ENCODE data around the gene AFM. TPM values are rescaled to one million over a fixed set of nuclear protein-coding genes. Genes with fewer than 3 reads are reported as not detected.

The AFM gene
- total RNA-seq, 1 experiment from 2014 or later, result not detected

DNA sequence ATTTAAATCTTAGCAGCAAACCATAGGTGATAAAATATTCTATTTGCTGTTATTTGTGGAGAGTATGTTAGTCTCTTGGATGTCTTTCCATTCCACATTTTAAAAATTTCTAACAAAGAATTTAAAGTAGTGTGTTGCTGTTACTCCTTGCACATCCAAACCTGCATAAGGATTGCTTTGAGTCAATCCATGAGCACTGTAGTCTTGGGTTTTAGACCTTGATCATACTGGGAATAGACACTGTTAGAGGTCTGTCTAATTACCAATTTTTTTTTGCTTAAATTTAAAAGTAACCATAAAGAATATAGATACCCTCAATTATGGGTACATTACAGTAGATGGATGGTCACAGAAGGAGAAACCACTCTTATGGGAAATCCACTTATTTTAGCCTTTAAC, 44.0 kb upstream of the AFM start:
- H2BK120ac ChIP-seq (ENCODE audit: low read depth, low read length, poor library complexity, severe bottlenecking), result no peak overlapping the region
- H3K27ac ChIP-seq (ENCODE audit: insufficient read length, low read depth, low read length), result no peak overlapping the region

More for the DNA sequence above, 44.0 kb upstream of the AFM start:
- Mint-ChIP-seq H3K27ac (no peak overlapping the region), H3K4me3 (no peak overlapping the region), H3K4me1 (no peaks in the 10 kb centered on the region), H3K9me3 (no peaks in the 10 kb centered on the region), H3K27me3 (ENCODE audit: low read depth) (no peaks in the 10 kb centered on the region), H3K36me3 (ENCODE audit: insufficient read depth in 1 of 3, low read depth in 3 of 3) (no peaks in the 10 kb centered on the region)
- no peaks in the 10 kb centered on the region for H3K79me1 ChIP-seq (ENCODE audit: insufficient read depth, low read depth, low read length, poor library complexity, severe bottlenecking)
- no peak overlapping the region for H2AFZ ChIP-seq (ENCODE audit: low read length)
- DNase-seq, result no peak
- no peaks in the 10 kb centered on the region for H3K27me3 ChIP-seq (ENCODE audit: insufficient read depth, low read length)
- H3K9ac ChIP-seq (ENCODE audit: extremely low read depth, insufficient read length, low read length), result no peak overlapping the region
- no peak overlapping the region for H3T11ph ChIP-seq (ENCODE audit: low read length)
- TF ChIP-seq, protein P1, sequence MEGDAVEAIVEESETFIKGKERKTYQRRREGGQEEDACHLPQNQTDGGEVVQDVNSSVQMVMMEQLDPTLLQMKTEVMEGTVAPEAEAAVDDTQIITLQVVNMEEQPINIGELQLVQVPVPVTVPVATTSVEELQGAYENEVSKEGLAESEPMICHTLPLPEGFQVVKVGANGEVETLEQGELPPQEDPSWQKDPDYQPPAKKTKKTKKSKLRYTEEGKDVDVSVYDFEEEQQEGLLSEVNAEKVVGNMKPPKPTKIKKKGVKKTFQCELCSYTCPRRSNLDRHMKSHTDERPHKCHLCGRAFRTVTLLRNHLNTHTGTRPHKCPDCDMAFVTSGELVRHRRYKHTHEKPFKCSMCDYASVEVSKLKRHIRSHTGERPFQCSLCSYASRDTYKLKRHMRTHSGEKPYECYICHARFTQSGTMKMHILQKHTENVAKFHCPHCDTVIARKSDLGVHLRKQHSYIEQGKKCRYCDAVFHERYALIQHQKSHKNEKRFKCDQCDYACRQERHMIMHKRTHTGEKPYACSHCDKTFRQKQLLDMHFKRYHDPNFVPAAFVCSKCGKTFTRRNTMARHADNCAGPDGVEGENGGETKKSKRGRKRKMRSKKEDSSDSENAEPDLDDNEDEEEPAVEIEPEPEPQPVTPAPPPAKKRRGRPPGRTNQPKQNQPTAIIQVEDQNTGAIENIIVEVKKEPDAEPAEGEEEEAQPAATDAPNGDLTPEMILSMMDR (conservative IDR thresholded peaks at IDR 0.05), result no peak
- no peak overlapping the region for H3K18ac ChIP-seq (ENCODE audit: insufficient read length, low read depth, low read length)
- H3K9me3 ChIP-seq (ENCODE audit: control insufficient read depth, low read depth, low read length), result no peaks in the 10 kb centered on the region
- no peaks in the 10 kb centered on the region for H3K4me1 ChIP-seq (ENCODE audit: insufficient read depth, low read length)
- no peak overlapping the region for H3K4ac ChIP-seq (ENCODE audit: low read depth, low read length)
- H4K20me1 ChIP-seq (ENCODE audit: control insufficient read depth, insufficient read depth, insufficient read length), result no peaks in the 10 kb centered on the region
- no peak overlapping the region for H2AK5ac ChIP-seq (ENCODE audit: insufficient read length, low read length)
- no peak overlapping the region for H3K56ac ChIP-seq (ENCODE audit: insufficient read length, low read depth, low read length)
- no peak overlapping the region for H3K14ac ChIP-seq (ENCODE audit: insufficient read depth, low read length)
- no peak overlapping the region for H3K23ac ChIP-seq (ENCODE audit: insufficient read length, low read depth, low read length)
- no peak overlapping the region for H2BK15ac ChIP-seq (ENCODE audit: low read depth, low read length)
- H2BK12ac ChIP-seq (ENCODE audit: insufficient read length, low read depth, low read length), result no peak overlapping the region
- no peak overlapping the region for H2BK5ac ChIP-seq (ENCODE audit: insufficient read length, low read length)
- H3K79me2 ChIP-seq (ENCODE audit: insufficient read depth, low read length), result no peaks in the 10 kb centered on the region
- no peaks in the 10 kb centered on the region for H3K23me2 ChIP-seq (ENCODE audit: insufficient read length, low read depth, low read length, poor library complexity, severe bottlenecking)
- H2BK20ac ChIP-seq (ENCODE audit: low read depth, low read length, poor library complexity, severe bottlenecking), result no peak overlapping the region
- no peak overlapping the region for H4K8ac ChIP-seq (replicated peaks; ENCODE audit: insufficient read length, low read depth, low read length)
- H3K4me2 ChIP-seq (ENCODE audit: insufficient read depth, insufficient read length, low read length), result no peak overlapping the region
- no peak overlapping the region for H4K91ac ChIP-seq (ENCODE audit: insufficient read length, low read depth, low read length)
- no peak overlapping the region for H4K5ac ChIP-seq (ENCODE audit: insufficient read length, low read depth, low read length)
